RWPE2 (cell line): ENCODE results near the gene DHH.

Experiments
- ATAC-seq: fragments of 200-7000 bp; cut with Tn5 transposase; 3 replicates; pipeline ENCODE4 v1.9.1; 2021; ENCODE audit warnings: low read depth
- DNase-seq: peaks from one replicate; pipeline ENCODE4 v3.0.0-alpha.2; 2020; ENCODE audit warnings: low spot score
- H3K27ac ChIP-seq: fragments of 450-650 bp; 2 replicates; pipeline ENCODE4 v1.5.1; 2017; ENCODE audit warnings: mild to moderate bottlenecking; ENCODE audit not compliant: poor library complexity, severe bottlenecking
- H3K27me3 ChIP-seq: fragments of 250-450 bp; sonication (Bioruptor Pico); 2 replicates; pipeline ENCODE4 v1.5.1; 2021; ENCODE audit warnings: mild to moderate bottlenecking, moderate library complexity; ENCODE audit not compliant: insufficient read depth, poor library complexity, severe bottlenecking
- H3K36me3 ChIP-seq: fragments of 250-450 bp; sonication (Bioruptor Pico); 2 replicates; pipeline ENCODE4 v1.5.1; 2020; ENCODE audit warnings: low read depth, mild to moderate bottlenecking, moderate library complexity
- H3K4me1 ChIP-seq: fragments of 250-450 bp; sonication (Bioruptor Pico); 2 replicates; pipeline ENCODE4 v1.5.1; 2021; ENCODE audit warnings: mild to moderate bottlenecking, moderate library complexity; ENCODE audit not compliant: insufficient read depth, poor library complexity, severe bottlenecking
- H3K4me3 ChIP-seq: fragments of 250-450 bp; sonication (Bioruptor Pico); 2 replicates; pipeline ENCODE4 v1.5.1; 2021; ENCODE audit warnings: mild to moderate bottlenecking, moderate library complexity; ENCODE audit not compliant: severe bottlenecking
- H3K9me3 ChIP-seq: fragments of 250-450 bp; sonication (Bioruptor Pico); 2 replicates; pipeline ENCODE4 v1.5.1; 2021; ENCODE audit warnings: mild to moderate bottlenecking, moderate library complexity; ENCODE audit not compliant: severe bottlenecking
- CTCF ChIP-seq: fragments of 450-650 bp; IDR thresholded peaks from one replicate; pipeline ENCODE4 v1.5.1; 2017; ENCODE audit warnings: mild to moderate bottlenecking, moderate library complexity; ENCODE audit not compliant: poor library complexity, severe bottlenecking

DHH gene

GRCh38 chr12:49054096-49054495, 40.5 kb downstream of the DHH start:
- Histone ChIP-seq H3K27ac (no peak overlapping the region), H3K36me3 (peaks cover 74% of the 10 kb centered on the region)
- no peak for ATAC-seq

DNA sequence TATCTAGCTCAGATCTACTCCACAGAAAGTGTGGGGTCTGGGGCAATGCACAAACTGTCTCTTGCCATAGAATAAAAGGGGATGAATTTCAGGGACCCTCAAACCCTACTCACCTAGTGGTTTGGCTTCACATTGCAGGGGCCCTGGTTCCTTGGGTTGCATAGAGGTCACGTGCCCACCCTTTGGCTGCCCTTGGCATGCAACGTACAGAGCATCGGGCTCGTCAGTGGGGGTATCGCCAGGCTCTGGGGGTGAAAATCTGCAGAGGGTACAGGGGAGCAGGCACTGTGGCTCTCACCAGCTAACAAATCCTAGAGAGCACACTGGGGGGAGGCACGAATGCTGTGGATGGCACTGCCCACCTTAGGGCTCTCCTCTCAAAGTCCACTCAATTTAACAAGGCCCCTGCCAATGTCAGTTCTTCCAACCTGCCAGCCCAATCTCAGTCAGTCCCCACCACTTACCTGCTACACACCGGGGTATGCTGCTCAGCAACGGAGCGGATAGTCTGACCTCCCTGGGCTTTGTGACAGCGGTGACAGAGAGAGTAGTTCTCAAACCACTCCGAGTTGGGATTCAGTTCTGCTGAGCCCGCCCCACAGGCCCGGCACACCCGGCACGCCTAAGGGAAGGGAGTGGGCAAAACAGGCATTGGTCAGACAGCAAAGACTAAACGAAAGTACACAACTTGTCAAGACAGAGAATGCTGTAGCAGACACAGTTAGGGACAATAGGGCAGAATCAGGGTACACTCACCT, 42.0 kb downstream of the DHH start:
- no peaks in the 10 kb centered on the region for H3K27me3 ChIP-seq
- TF ChIP-seq CTCF: no peak
- ATAC-seq: no peak
- no peaks in the 10 kb centered on the region for H3K9me3 ChIP-seq
- H3K4me1 ChIP-seq: peaks cover 6% of the 10 kb centered on the region
- H3K27ac ChIP-seq: no peak overlapping the region
- no peak overlapping the region for H3K4me3 ChIP-seq
- DNase-seq: no peak
- peaks cover 89% of the 10 kb centered on the region for H3K36me3 ChIP-seq

More at GRCh38 chr12:49054096-49054495, 40.5 kb downstream of the DHH start:
- peaks cover 8% of the 10 kb centered on the region for H3K4me1 ChIP-seq
- TF ChIP-seq CTCF: no peak
- no peaks in the 10 kb centered on the region for H3K27me3 ChIP-seq
- H3K9me3 ChIP-seq: no peaks in the 10 kb centered on the region
- no peak for DNase-seq
- H3K4me3 ChIP-seq: no peak overlapping the region

DNA sequence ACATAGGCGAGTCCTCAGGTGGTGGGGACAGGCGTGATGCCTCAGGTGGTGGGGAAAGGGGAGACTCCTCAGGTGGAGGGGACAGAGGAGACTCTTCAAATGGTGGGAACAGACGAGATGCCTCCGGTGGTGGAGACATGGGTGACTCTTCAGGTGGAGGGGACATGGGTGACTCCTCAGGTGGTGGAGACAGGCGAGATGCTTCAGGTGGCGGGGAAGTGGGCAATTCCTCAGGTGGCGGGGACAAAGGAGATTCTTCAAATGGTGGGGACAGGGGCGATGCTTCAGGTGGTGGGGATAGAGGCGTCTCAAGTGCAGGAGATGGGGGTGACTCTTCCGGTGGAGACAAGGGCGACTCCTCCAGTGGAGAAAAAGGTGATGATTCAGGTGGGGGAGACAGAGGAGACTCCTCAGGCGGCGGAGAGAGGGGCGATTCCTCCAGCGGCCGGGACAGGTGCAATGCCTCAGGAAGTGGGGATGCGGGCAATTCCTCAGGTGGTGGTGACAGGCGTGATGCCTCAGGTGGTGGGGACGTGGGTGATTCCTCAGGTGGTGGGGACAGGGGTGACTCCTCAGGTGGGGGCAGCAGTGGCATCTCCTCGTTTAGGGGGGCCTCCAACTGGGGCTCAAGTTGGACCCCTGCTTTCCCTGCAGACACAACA, 42.7 kb downstream of the DHH start:
- no peaks in the 10 kb centered on the region for H3K4me1 ChIP-seq
- peaks cover 91% of the 10 kb centered on the region for H3K36me3 ChIP-seq
- no peak overlapping the region for H3K27ac ChIP-seq
- ATAC-seq: no peak
- no peak for TF ChIP-seq CTCF
- DNase-seq: no peak
- H3K4me3 ChIP-seq: no peak overlapping the region
- H3K9me3 ChIP-seq: no peaks in the 10 kb centered on the region
- H3K27me3 ChIP-seq: no peaks in the 10 kb centered on the region

DNA sequence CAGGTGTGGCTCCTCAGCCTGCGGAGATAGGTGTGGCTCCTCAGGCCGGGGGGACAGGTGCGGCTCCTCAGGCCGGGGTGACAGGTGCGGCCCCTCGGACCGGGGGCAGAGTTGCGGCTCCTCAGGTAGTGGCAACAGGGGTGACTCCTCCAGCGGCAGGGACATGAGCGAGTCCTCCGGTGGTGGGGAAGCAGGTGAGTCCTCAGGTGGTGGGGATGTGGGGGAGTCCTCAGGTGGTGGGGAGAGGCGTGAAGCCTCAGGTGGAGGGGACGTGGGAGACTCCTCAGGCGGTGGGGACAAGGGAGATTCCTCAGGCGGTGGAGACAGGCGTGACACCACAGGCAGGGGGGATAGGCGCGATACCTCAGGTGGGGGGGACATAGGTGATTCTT, 43.2 kb downstream of the DHH start:
- Histone ChIP-seq H3K9me3 (no peaks in the 10 kb centered on the region), H3K27ac (no peak overlapping the region), H3K36me3 (peaks cover 91% of the 10 kb centered on the region), H3K27me3 (no peaks in the 10 kb centered on the region), H3K4me1 (no peaks in the 10 kb centered on the region), H3K4me3 (no peak overlapping the region)
- ATAC-seq: no peak
- DNase-seq: no peak
- no peak for TF ChIP-seq CTCF
